ENCODE results near the gene PPP1R3F. TPM values are rescaled to one million over a fixed set of nuclear protein-coding genes. Genes with fewer than 3 reads are reported as not detected.
A peak's percentile ranks its signal among the peaks of the same experiment; 100 is the strongest.

The PPP1R3F gene
- total RNA-seq, 4 donors from 2014 or later: 24.0 to 49.6 (median 34.2) TPM

DNA sequence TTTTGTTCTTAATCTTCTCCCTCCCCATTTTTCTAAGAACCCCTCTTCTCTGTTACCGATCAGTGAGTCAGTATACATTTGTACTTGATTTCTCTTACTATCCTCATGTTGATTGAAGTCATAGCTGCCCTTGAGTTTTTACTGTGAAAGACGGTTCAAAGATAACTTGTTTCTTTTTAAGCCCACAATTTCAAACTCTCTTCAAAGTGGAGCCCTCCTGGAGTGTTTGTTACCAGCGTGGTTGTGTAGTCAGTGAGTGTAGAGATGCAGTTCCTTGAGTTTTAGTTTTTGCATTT lies 7.9 kb downstream of the PPP1R3F start:
- in situ Hi-C loops (cut with MboI; ENCODE audit: low sequenced_read_pairs in 4 of 4): no loop called here
- Histone ChIP-seq H3K36me3 (no peaks in the 10 kb centered on the region), H3K27ac (peak overlapping the region in 1 of 4 donors; percentile 52), H3K4me3 (no peak overlapping the region), H3K27me3 (no peaks in the 10 kb centered on the region), H3K9me3 (no peaks in the 10 kb centered on the region), H3K4me1 (peaks cover 5 to 6% of the 10 kb centered on the region in 2 donors)
- no peak for TF ChIP-seq POLR2A (IDR thresholded peaks at IDR 0.05)
- TF ChIP-seq, protein P1, sequence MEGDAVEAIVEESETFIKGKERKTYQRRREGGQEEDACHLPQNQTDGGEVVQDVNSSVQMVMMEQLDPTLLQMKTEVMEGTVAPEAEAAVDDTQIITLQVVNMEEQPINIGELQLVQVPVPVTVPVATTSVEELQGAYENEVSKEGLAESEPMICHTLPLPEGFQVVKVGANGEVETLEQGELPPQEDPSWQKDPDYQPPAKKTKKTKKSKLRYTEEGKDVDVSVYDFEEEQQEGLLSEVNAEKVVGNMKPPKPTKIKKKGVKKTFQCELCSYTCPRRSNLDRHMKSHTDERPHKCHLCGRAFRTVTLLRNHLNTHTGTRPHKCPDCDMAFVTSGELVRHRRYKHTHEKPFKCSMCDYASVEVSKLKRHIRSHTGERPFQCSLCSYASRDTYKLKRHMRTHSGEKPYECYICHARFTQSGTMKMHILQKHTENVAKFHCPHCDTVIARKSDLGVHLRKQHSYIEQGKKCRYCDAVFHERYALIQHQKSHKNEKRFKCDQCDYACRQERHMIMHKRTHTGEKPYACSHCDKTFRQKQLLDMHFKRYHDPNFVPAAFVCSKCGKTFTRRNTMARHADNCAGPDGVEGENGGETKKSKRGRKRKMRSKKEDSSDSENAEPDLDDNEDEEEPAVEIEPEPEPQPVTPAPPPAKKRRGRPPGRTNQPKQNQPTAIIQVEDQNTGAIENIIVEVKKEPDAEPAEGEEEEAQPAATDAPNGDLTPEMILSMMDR (IDR thresholded peaks at IDR 0.05 in 4 of 5, conservative IDR thresholded peaks at IDR 0.05 in 1 of 5): no peak
- no peak for ATAC-seq
- intact Hi-C loops (cut with DNase I; ENCODE audit: low total_unique reads): no loop called here
- no peak for DNase-seq

DNA sequence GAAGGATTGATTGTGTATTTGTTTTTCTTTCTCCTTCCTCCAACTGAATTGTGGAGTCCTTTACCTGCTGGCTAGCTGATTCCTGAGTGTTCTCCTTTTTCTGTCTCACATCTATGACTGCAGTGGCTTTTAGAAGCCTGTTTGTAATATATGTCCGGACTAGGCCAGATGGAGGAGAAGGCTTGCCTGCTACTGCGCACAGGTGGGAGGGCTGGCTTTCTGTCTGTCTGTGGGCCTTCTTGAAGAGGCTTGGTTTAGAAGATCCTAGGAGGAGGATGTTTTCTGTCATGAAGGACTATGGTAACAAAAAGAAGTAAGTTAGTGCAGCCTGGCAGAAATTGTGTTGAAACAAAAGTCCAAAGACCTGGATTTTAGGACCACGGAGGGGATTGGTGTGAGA lies 8.5 kb downstream of the PPP1R3F start:
- in situ Hi-C loops (cut with MboI; ENCODE audit: low sequenced_read_pairs in 4 of 4) (no loop called here), intact Hi-C loops (cut with DNase I; ENCODE audit: low total_unique reads) (no loop called here)
- no peak for TF ChIP-seq POLR2A (IDR thresholded peaks at IDR 0.05)
- TF ChIP-seq, protein P1 (IDR thresholded peaks at IDR 0.05 in 4 of 5, conservative IDR thresholded peaks at IDR 0.05 in 1 of 5): no peak
- ATAC-seq (no peak), DNase-seq (no peak)
- no peak overlapping the region for H3K27ac ChIP-seq
- no peaks in the 10 kb centered on the region for H3K9me3 ChIP-seq
- no peaks in the 10 kb centered on the region for H3K27me3 ChIP-seq
- H3K4me1 ChIP-seq: peaks cover under 1 to 5% of the 10 kb centered on the region in 2 donors
- H3K36me3 ChIP-seq: no peaks in the 10 kb centered on the region
- H3K4me3 ChIP-seq: no peak overlapping the region

DNA sequence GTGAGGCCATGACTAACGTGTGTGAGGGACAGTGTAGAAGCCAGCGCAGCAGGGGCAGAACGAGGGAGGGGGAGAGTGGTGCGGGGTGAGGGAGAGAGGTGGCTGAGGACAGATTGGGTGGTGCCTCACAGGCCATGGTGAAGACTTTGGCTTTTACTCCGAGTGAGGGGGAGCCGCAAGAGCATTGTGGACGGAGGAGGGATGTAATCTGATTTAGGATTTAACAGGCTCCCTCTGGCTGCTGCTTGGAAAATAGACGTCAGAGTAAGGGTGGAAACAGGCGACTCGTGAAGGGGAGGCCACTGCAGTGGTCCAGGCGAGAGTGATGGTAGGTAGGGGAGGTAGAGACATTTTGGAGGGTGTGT lies 13.0 kb downstream of the PPP1R3F start:
- Histone ChIP-seq H3K27me3 (no peaks in the 10 kb centered on the region), H3K36me3 (peaks cover 0 to 11% of the 10 kb centered on the region in 2 donors), H3K9me3 (no peaks in the 10 kb centered on the region), H3K4me3 (no peak overlapping the region), H3K4me1 (no peaks in the 10 kb centered on the region), H3K27ac (no peak overlapping the region)
- in situ Hi-C loops (cut with MboI; ENCODE audit: low sequenced_read_pairs in 4 of 4) (no loop called here), intact Hi-C loops (cut with DNase I; ENCODE audit: low total_unique reads) (no loop called here)
- ATAC-seq: no peak
- DNase-seq: no peak
- no peak for TF ChIP-seq POLR2A (IDR thresholded peaks at IDR 0.05)
- TF ChIP-seq, protein P1 (IDR thresholded peaks at IDR 0.05 in 4 of 5, conservative IDR thresholded peaks at IDR 0.05 in 1 of 5): no peak

DNA sequence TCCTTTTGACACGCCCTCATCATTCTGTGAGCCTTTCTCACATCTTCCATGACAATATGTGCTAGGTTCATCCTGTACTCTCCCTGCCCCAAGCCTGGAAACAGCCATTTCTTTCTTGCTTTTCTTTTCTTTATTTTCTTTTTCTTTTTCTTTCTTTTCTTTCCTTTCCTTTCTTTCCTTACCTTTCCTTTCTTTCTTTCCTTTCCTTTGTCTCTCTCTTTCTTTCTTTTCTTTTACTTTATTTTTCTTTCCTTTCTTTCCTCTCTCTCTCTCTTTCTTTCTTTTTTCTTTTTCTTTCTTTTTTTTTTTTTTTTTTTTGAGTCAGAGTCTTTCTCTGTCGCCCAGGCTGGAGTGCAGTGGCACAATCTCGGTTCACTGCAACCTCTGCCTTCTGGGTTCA lies 14.6 kb downstream of the PPP1R3F start:
- H3K9me3 ChIP-seq: no peaks in the 10 kb centered on the region
- no peaks in the 10 kb centered on the region for H3K27me3 ChIP-seq
- DNase-seq (no peak), ATAC-seq (no peak)
- H3K4me1 ChIP-seq: no peaks in the 10 kb centered on the region
- peaks cover 0 to 11% of the 10 kb centered on the region in 2 donors for H3K36me3 ChIP-seq
- H3K4me3 ChIP-seq: no peak overlapping the region
- H3K27ac ChIP-seq: no peak overlapping the region
- intact Hi-C loops (cut with DNase I; ENCODE audit: low total_unique reads) (no loop called here), in situ Hi-C loops (cut with MboI; ENCODE audit: low sequenced_read_pairs in 4 of 4) (no loop called here)
- TF ChIP-seq, protein P1 (IDR thresholded peaks at IDR 0.05 in 4 of 5, conservative IDR thresholded peaks at IDR 0.05 in 1 of 5): no peak
- TF ChIP-seq POLR2A (IDR thresholded peaks at IDR 0.05): no peak

DNA sequence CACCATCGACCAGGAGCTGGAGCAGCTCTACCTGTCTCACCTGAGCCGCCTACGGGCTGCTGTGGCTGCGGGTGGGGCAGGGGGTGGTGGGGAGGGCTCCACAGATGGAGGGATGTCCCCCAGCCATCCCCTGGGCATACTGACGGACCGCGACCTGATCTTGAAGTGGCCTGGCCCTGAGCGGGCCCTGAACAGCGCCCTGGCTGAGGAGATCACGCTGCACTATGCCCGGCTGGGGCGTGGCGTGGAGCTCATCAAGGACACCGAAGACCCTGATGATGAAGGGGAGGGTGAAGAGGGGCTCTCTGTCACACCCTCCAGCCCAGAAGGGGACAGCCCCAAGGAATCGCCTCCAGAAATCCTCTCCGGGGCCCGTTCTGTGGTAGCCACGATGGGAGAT lies 16.5 kb downstream of the PPP1R3F start:
- no peak overlapping the region for H3K27ac ChIP-seq
- no peak for DNase-seq
- TF ChIP-seq POLR2A (IDR thresholded peaks at IDR 0.05): no peak
- TF ChIP-seq, protein P1 (IDR thresholded peaks at IDR 0.05 in 4 of 5, conservative IDR thresholded peaks at IDR 0.05 in 1 of 5): no peak
- no peak overlapping the region for H3K4me3 ChIP-seq
- intact Hi-C loops (cut with DNase I; ENCODE audit: low total_unique reads) (no loop called here), in situ Hi-C loops (cut with MboI; ENCODE audit: low sequenced_read_pairs in 4 of 4) (no loop called here)
- ATAC-seq: no peak
- H3K27me3 ChIP-seq: no peaks in the 10 kb centered on the region
- no peaks in the 10 kb centered on the region for H3K4me1 ChIP-seq
- no peaks in the 10 kb centered on the region for H3K9me3 ChIP-seq
- H3K36me3 ChIP-seq: peaks cover 0 to 11% of the 10 kb centered on the region in 2 donors

All from gastrocnemius medialis (tissue), 4 donors.